Panc1 (cell line): ENCODE results near the gene CTSA. TPM values are rescaled to one million over a fixed set of nuclear protein-coding genes. Genes with fewer than 3 reads are reported as not detected.
A peak's percentile ranks its signal among the peaks of the same experiment; 100 is the strongest.

ENCODE experiments used
- ATAC-seq: fragments of 200-7000 bp; cut with Tn5 transposase; 2 replicates; pipeline ENCODE4 v1.9.1; 2020; ENCODE audit warnings: mild to moderate bottlenecking, moderate library complexity
- BruUV-seq: library from RNA; stranded (reverse); fragments of 400-500 nt; replicated peaks from 2 replicates; lab custom pipeline; 2021; lab: Mats Ljungman, UMichigan
- CTCF ChIA-PET: fragments of 300-600 bp; sonication (Branson Sonifier 250); formaldehyde crosslinking; loops from one replicate; lab custom pipeline; 2022; ENCODE audit warnings: antibody characterized with exemption; lab: Charles Lee
- POLR2A ChIA-PET: fragments of 300-600 bp; sonication (Branson Sonifier 250); formaldehyde crosslinking; loops from one replicate; lab custom pipeline; 2022; ENCODE audit warnings: antibody characterized with exemption; lab: Charles Lee
- DNase-seq: peaks from one replicate; pipeline ENCODE4 v3.0.0-alpha.2; 2010; ENCODE audit warnings: low read depth, low spot score
- H3K27ac ChIP-seq: 2 replicates; pipeline ENCODE4 v1.5.1; 2011; ENCODE audit warnings: mild to moderate bottlenecking, low read length, inconsistent platforms
- H3K27me3 ChIP-seq: fragments of 200-500 bp; sonication (Bioruptor generic); 2 replicates; pipeline ENCODE4 v1.6.0; 2014; ENCODE audit warnings: low read length, inconsistent platforms; ENCODE audit not compliant: control insufficient read depth, insufficient read depth
- H3K36me3 ChIP-seq: fragments of 200-500 bp; sonication (Bioruptor generic); 2 replicates; pipeline ENCODE4 v1.5.1; 2014; ENCODE audit warnings: inconsistent platforms, mild to moderate bottlenecking, low read length, moderate library complexity; ENCODE audit not compliant: control insufficient read depth, insufficient read depth
- H3K4me1 ChIP-seq: 2 replicates; pipeline ENCODE4 v1.5.1; 2011; ENCODE audit warnings: inconsistent platforms, mild to moderate bottlenecking, low read length, moderate library complexity; ENCODE audit not compliant: control insufficient read depth, insufficient read depth
- H3K4me3 ChIP-seq, 2 experiments: 2 replicates each; pipeline ENCODE4 v1.5.1; 2011 to 2012; ENCODE audit warnings: low read depth in 2 of 2, low read length in 2 of 2, mild to moderate bottlenecking in 2 of 2, inconsistent platforms in 1 of 2, moderate library complexity in 1 of 2
- H3K9me3 ChIP-seq: fragments of 200-500 bp; sonication (Bioruptor generic); 2 replicates; pipeline ENCODE4 v1.5.1; 2014; ENCODE audit warnings: low read depth, mild to moderate bottlenecking, inconsistent platforms, low read length, moderate library complexity; ENCODE audit not compliant: control insufficient read depth, insufficient read depth
- POLR2AphosphoS5 ChIP-seq: IDR thresholded peaks from 2 replicates; pipeline ENCODE4 v1.6.1; 2012; ENCODE audit warnings: mild to moderate bottlenecking, low read depth, low read length, moderate library complexity
- REST ChIP-seq, 2 experiments: IDR thresholded peaks; 2 replicates each; pipeline ENCODE4 v1.6.1; 2011 to 2012; ENCODE audit warnings: low read depth in 2 of 2, control low read depth in 1 of 2, low read length in 1 of 2, mild to moderate bottlenecking in 1 of 2, moderate library complexity in 1 of 2; ENCODE audit not compliant: insufficient read depth in 1 of 2
- SIN3A ChIP-seq: IDR thresholded peaks from 2 replicates; pipeline ENCODE4 v1.6.1; 2012; ENCODE audit warnings: low read depth, mild to moderate bottlenecking, low read length, moderate library complexity, borderline replicate concordance; ENCODE audit not compliant: insufficient read depth
- TCF7L2 ChIP-seq: IDR thresholded peaks from 2 replicates; pipeline ENCODE4 v1.6.1; 2011; ENCODE audit warnings: mild to moderate bottlenecking, low read depth, low read length, inconsistent platforms
- in situ Hi-C: cut with HindIII; loops from 2 replicates; pipeline ENCODE4 v1.10.0; 2016; ENCODE audit warnings: low sequenced_read_pairs, low pct_unique_long_range_greater_than_20kb
- intact Hi-C: fragments of 100-400 bp; cut with micrococcal nuclease; formaldehyde crosslinking; loops from one replicate; pipeline ENCODE4 v1.10.0; 2022; ENCODE audit not compliant: unreplicated experiment
- total RNA-seq: library from RNA; stranded (reverse); gene quantifications from one replicate; pipeline ENCODE4 v1.2.1, GENCODE V29; 2021; ENCODE audit not compliant: unreplicated experiment
- TF ChIP-seq, protein P1 (sequence below): fragments of 450-650 bp; IDR thresholded peaks from 2 replicates; pipeline ENCODE4 v1.5.1; 2017; ENCODE audit warnings: mild to moderate bottlenecking

CTSA gene
- total RNA-seq, 1 experiment from 2014 or later: 232 TPM

- peak overlapping the region; percentile 29; the same call in 1 of the 2 replicates for H3K27ac ChIP-seq
- in situ Hi-C loops: no loop called here
- H3K36me3 ChIP-seq: no peaks in the 10 kb centered on the region
- intact Hi-C loops: no loop called here
- BruUV-seq: TSS peak; percentile 76
- H3K4me1 ChIP-seq: peaks cover 18% of the 10 kb centered on the region
- ChIA-PET CTCF (no interaction called here), POLR2A (interaction anchor here (0.9 kb wide), 1 partner anchor 61 kb away, joined by 4 read pairs; no protein-coding TSS in a partner anchor)
- no peaks in the 10 kb centered on the region for H3K27me3 ChIP-seq
- TF ChIP-seq SIN3A: no peak
- no peak for TF ChIP-seq POLR2AphosphoS5
- no peaks in the 10 kb centered on the region for H3K9me3 ChIP-seq
- peak overlapping the region; percentile 7 to 39; a peak in 2 of 4 replicates for H3K4me3 ChIP-seq
- DNase-seq: no peak
- ATAC-seq: no peak
Observed at GRCh38 chr20:45909817-45910669, 18.9 kb downstream of the CTSA start.

DNA sequence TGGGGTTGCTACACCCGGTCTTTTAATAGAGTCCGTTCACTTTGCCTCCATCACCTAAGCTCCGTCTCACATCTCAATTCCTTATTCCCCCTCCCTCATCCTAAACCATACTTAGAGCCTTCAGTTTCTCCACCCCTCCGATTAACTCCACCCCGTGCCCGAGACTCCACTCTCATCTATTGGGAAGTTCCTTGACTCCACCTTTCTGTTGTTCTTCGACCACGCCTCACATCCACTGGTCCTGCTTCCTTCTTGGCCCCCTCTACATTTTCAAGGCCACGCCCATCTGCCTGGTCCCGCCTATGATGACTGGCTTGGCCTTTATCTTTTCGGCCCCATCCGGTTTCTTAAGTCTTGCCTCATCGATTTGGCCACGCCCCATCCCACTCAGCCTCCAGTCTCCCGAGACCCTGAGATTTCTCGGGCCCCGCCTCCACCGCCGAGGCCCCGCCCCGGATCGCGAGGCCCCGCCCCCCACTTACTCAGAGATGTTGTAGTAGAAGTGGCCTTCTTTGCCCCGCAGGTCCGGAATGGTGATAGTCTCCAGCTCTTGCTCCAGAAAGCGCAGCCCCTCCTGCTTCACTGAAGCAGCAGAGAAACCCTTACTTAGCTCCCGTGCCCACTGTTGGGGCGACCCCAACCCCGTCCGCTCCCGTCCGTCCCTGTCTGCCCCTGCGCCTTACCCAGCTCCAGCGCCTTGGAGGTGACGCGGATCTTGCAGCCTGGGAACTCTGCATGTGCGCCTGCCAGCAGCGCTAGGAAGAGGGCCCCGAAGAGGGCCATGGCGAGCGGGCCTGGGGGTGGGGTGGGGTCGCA is 19.7 kb downstream of the CTSA start:
- Histone ChIP-seq H3K4me1 (peaks cover 18% of the 10 kb centered on the region), H3K9me3 (no peaks in the 10 kb centered on the region), H3K27ac (peak overlapping the region; percentile 44; the same call in 1 of the 2 replicates), H3K36me3 (no peaks in the 10 kb centered on the region), H3K27me3 (no peaks in the 10 kb centered on the region), H3K4me3 (peak overlapping the region; percentile 39 to 62)
- TF ChIP-seq TCF7L2: peak; percentile 47; the same call in 1 of the 2 replicates
- TF ChIP-seq POLR2AphosphoS5: no peak
- ChIA-PET CTCF (no interaction called here), POLR2A (no interaction called here)
- intact Hi-C loops: no loop called here
- ATAC-seq: peak; percentile 83
- DNase-seq: no peak
- no TSS peak for BruUV-seq
- in situ Hi-C loops: no loop called here

GRCh38 chr20:45911486-45912343 is 20.6 kb downstream of the CTSA start, which contains the start of gene PLTP:
TSS of gene PLTP (minus strand) at chr20:45912155. CDS start at chr20:45911452, 703 bp downstream.
- ChIA-PET CTCF (no interaction called here), POLR2A (no interaction called here)
- Histone ChIP-seq H3K27me3 (no peaks in the 10 kb centered on the region), H3K36me3 (no peaks in the 10 kb centered on the region), H3K4me3 (peak within 1 kb of the TSS; percentile 39 to 62), H3K27ac (peak within 1 kb of the TSS; percentile 44; the same call in 1 of the 2 replicates), H3K4me1 (peaks cover 18% of the 10 kb centered on the region), H3K9me3 (no peaks in the 10 kb centered on the region)
- TF ChIP-seq POLR2AphosphoS5 (no peak), SIN3A (no peak), REST (IDR thresholded peaks at IDR 0.05; ENCODE audit: insufficient read depth in 1 of 2, low read depth in 2 of 2, low read length in 1 of 2) (no peak), TCF7L2 (no peak)
- TF ChIP-seq, protein P1, sequence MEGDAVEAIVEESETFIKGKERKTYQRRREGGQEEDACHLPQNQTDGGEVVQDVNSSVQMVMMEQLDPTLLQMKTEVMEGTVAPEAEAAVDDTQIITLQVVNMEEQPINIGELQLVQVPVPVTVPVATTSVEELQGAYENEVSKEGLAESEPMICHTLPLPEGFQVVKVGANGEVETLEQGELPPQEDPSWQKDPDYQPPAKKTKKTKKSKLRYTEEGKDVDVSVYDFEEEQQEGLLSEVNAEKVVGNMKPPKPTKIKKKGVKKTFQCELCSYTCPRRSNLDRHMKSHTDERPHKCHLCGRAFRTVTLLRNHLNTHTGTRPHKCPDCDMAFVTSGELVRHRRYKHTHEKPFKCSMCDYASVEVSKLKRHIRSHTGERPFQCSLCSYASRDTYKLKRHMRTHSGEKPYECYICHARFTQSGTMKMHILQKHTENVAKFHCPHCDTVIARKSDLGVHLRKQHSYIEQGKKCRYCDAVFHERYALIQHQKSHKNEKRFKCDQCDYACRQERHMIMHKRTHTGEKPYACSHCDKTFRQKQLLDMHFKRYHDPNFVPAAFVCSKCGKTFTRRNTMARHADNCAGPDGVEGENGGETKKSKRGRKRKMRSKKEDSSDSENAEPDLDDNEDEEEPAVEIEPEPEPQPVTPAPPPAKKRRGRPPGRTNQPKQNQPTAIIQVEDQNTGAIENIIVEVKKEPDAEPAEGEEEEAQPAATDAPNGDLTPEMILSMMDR: no peak
- ATAC-seq (peak; percentile 46), DNase-seq (no peak)
- intact Hi-C loops: no loop called here
- no TSS peak for BruUV-seq
- in situ Hi-C loops: no loop called here
